HG02678 (cell line): Measurements from ENCODE around the gene GRIN3A.
"Not testable (repeated sequence)": the region's sequence is repeated elsewhere in the genome, so short reads cannot be mapped to it uniquely, and the experiment has no call there.

Experiments used
- ATAC-seq: cut with Tn5 transposase; IDR thresholded peaks from one replicate; pipeline ENCODE4 v1.9.1; 2021; ENCODE audit warnings: mild to moderate bottlenecking, moderate library complexity; ENCODE audit not compliant: unreplicated experiment

Gene GRIN3A

DNA sequence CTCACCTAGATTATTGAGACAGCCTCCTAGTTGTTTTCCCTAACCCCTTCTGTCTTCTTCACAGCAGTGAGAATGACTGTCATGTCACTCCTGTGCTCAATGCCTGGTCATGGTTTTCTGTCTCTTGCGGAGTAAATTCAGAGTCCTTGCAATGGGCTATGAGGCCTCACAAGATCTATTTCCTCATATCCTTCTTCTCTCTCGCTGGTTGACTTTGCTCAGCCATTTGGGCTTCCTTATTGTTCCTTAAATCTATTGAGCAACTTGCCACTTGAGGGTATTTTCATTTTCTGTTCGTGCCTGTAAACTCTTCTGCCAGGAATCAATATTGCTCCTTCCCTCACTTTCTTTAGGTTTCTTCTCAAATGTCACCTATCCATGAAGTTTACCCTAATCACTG is 152.7 kb downstream of the GRIN3A start:
- no peak for ATAC-seq

DNA sequence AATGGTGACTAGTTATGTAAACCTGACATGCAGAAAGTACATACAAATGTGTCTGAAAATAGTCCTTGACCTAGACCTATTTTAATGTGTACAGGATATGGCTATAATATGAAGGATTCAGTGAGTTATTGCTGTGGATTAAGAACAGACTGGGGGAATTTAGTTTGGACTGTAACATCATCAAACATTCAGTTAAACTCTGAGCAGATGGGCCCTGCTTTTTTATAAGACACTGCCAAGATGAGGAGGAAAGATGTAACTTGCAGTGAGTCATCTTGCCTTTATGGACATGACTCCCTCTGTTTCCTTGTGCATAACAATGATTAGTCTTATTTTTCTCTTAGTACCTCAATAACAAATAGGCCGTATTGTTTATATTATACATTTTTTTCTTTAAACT is 155.9 kb downstream of the GRIN3A start:
- no peak for ATAC-seq

DNA sequence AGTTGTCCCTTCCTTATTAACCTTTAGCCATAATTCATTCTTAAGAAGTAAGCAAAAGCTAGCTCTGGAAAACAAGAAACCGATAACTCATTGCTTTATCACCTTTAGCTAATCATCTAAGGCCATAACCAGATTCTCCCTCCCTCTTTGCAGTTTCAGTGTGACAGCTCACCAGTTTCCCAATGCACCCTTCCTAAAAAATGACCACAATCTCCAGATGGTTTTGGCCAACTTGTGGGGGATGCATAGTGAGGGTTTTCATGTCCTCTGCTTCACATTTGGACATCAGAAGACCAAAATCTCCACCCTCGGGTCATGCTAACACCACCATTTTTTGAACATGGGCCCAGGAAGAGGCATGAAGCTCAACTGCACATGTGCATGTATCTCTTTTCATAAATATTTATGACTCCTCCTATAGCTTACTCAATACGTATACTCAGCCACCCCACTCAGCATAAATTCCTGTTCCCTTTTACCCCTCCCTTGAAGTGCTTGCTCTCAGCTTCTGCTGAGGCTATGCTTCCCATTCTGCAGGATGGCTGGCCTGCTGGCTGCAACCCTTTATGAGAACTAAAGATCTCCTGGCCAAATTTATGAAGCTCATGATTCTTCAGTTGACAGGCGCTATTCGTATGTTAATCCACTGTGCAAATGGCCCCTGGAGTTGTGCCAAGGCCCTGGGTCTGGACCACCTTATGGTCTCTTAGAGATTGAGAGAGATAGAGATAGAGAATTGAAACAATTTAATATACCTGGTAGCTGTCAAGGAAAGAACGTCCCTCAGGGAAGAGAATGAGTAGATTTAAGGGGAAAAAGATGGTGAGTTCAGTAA is 158.5 kb downstream of the GRIN3A start:
- no peak for ATAC-seq

DNA sequence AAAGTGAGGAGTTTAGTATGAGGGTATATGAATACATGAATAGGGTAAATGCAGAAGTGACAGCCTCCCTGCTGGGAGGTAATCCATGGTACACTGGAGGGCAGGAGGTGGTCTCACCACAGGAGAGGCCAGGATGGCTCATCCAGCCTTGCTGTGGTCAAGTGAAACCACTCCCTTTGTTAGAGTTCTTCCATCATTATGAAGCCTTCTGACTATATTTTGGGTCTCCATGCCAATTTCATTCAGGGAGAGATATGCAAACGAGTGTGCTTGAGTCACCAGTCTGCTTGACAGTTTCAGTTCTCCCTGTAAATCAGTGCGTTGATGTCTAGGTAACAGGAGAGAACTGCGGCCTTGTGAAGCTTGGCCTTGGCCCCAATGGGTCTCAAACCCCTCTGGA is 160.1 kb downstream of the GRIN3A start:
- ATAC-seq: peak; percentile 60

DNA sequence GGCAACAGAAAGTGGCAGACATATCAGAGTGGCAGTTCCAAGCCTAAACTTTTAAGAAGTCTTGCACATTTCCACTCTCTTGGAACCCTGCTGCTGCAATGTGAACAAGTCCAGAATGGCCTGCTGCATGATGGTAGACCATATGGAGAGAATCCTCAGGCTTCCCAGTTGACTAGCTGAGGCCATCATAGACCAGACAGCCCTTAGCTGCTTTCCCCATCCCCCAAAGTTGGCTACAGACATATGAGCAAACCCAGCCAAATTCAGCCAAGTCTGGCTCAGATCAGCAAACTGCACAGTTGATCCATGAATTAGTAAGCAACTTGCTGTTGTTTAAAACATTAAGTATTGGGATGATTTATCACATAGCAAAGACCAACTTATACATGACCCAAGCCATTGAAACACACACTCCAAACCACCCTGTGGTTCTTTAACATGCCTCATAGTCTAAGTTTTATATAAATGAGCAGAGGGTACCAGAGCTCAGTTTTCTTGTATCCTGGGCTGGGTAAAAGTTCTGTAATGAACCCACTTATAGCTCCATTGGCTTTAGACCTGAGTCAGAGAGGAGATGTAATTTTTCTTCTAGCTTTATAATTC is 163.6 kb downstream of the GRIN3A start:
- ATAC-seq: no peak

DNA sequence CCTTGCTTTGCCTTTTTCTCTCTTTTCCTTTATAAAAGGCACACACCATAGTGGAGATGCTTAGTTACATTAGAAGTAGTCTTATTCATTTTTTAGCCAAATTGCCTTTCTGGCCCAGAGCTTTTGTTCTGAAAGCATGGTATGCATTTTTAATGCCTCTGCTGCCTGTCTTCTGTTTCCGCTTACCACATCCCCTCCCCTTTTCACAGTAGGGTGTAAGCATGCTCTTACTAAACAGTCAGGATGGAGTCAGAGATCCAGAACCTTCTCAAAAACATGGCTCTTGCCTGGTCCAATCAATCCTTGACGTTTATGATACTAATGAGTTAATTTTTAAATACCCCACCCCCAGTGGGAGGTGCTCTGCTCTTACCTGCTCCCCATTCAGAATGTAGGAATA is 166.1 kb downstream of the GRIN3A start:
- ATAC-seq: no peak

DNA sequence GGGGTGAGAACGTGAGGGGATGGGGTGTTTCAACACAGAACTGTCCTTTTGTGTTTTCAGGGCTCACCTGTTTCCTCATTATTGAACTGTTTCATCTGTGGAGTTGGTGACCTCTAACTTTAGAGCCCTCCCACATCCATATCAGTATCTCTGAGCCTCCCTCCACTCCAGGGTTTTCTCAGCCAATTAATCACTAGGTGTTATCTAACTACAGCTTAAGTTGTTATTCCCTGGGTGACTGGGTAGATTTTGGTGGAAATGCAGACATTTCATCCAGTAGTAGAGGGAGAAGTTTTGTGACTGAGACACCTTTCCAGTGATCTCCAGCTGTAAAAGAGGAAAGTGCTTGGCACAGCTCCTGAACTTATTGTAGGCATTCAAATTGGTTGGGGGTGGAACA is 167.3 kb downstream of the GRIN3A start:
- no peak for ATAC-seq

DNA sequence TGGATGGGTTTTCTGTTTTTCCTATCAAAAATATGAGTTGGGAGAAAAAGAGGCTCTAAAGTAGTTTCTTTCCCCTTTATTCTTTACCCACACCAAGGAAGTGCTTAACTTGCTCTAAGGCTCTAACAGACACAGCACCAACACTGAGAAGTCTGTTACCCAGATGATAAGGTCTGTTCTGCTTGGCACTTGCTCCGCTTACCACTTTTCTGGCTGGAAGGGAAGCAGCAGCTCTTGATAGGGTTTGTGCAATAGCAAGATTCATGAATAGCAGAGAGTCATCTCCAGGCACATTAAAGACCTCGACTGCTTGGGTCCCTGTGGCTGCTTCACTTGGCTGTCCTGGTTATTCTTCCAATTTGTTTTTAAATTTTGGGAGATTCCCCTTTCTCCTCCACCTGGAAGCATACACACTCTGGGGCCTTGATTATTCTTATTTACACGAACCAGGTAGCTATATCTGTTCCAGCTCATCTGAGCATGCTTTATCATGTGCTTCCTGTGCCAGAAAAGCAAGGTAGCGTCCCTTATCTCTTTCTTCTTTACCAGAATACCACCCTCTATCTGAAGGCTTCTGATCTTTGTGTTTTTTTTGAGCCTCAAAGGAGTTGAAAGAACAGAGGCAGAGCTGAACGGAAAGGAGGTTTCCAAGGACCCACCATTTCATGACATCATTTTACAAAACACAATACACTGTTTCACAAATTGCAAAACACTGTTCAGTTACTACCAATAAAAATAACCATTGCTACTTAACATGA is 168.5 kb downstream of the GRIN3A start:
- ATAC-seq: no peak

DNA sequence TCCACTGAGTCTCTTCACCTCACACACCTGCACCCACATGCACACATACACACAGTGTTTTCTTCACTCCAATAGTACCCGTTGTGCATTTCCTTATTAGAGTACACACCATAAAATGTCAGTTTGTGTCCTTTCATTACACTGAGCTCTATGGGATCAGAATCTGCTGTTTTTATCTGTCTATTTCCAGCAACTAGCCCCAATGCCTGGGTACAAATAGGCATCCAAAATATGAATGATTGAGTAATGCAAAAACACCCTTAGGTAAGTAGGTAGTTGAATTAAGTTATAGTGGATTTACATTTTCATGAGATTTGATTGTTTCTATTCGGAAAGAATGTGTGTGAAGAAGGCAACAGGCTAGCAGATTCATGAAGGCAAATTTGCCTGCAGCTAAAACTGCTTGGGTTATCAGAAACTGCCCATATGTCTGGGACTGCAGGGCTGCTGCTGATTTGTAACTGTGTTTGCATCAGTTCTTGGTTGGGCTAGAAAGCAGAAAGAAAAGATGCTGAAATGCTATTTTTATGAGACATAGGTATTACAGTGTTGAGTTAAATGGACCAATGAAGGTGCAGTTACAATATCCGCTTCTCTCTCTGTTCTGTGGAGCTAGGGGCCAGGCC is 170.6 kb downstream of the GRIN3A start:
- ATAC-seq: no peak

DNA sequence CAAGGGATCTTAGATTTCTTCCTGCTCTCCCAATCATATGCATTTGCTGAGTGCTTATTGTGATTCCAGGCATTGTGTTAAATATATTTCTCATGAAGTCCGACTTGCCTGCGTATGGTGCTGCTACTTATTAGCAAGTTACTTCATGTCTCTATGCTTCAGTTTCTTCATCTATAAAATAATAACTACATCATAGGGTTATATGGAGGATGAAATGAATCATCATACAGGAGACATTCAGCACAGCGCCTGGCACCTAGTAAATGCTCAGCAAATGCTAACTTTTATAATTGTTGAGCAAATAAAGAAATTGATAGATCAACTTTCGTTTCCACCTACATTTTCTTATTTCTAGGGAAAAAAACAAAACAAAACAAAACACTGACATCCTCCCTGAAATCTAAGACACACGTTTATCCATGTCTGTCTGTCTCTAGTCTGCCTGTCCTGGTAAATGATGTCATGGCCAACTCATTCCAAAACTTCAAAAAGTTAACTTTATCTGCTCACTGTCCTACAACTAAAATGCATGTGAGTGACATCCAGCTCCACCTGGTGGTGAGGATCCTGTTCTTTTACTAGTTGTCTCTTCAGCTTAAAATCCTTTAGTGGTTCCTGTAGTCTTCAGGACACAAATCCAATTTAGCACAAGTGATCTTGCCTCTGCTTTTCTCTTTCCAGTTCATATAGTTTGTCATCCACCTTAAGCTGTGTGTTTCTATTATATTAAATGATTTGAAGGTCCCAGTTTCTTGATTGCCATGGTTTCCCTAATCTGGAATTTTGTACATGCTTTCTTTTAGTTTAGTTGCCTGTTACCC is 171.3 kb downstream of the GRIN3A start:
- ATAC-seq: peak; percentile 74

DNA sequence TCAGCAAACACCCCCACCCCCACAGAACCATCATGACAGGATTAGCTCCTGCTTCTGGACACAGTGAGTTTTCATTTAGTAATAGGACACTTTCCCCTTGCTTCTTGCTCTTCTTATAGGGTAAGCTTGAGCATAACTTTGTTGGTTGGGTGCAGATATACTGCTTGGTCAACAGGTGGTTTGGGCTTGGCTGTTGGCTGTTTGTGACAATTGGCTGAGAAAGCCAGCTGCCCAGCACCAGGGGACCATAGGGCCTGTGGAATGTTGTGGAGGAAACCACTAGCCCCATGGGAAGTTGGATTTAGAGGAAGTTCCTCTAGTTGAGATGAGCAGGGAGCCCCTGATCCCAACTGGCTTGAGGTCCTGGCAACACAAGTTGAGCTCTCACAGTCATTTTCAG is 174.2 kb downstream of the GRIN3A start:
- ATAC-seq: no peak

DNA sequence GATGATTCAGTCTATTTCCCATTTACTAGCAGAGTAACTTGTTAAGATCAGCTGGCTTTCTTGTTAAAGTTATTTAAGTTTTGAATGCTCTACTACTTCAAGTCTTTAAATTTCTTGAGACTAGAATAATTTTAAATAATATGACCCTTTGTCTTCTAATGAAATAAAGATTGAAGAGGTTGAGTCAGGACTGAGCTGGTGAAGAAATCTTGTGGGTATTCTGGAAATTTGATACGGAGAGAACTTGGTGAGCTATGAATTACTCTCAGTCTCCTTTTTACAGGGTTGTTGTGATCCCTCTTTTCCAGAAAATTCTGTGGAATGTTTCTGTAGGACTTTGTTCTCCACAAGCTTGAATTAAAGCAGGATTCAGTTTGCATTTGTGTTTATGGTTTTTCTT is 175.5 kb downstream of the GRIN3A start:
- ATAC-seq: no peak

DNA sequence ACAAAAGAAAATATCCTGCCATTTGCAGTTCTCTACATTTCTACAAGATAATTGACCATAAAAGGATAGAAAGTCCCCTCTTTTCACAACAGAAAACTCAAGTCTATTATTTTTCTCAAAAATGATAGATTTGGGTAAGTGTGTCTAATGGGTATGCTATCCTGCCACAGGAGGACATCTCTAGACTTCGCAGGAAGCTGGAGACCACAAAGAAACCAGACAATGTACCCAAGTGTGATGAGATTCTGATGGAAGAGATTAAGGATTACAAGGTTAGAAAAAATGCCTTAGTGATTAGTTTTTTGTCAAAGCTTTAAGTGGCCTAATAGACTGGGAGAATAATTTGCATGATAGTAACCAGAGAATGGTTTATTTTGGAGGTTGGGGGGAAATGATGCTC is 176.7 kb downstream of the GRIN3A start:
- no peak for ATAC-seq

DNA sequence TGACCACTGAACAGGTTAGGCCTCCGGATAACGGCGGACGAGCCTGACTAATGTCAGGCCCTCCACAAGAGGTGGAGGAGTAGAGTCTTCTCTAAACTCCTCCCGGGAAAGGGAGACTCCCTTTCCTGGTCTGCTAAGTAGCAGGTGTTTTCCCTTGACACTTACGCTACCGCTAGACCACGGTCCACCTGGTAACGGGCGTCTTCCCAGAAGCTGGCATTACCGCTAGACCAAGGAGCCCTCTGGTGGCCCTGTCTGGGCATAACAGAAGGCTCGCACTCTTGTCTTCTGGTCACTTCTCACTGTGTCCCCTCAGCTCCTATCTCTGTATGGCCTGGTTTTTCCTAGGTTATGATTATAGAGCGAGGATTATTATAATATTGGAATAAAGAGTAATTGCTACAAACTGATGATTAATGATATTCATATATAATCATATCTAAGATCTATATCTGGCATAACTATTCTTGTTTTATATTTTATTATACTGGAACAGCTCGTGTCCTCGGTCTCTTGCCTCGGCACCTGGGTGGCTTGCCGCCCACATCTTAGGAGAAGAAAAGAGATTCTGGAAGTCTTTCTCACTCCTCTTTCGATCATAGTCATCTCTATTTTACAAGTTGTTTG is 188.9 kb downstream of the GRIN3A start:
- not testable (repeated sequence) for ATAC-seq

DNA sequence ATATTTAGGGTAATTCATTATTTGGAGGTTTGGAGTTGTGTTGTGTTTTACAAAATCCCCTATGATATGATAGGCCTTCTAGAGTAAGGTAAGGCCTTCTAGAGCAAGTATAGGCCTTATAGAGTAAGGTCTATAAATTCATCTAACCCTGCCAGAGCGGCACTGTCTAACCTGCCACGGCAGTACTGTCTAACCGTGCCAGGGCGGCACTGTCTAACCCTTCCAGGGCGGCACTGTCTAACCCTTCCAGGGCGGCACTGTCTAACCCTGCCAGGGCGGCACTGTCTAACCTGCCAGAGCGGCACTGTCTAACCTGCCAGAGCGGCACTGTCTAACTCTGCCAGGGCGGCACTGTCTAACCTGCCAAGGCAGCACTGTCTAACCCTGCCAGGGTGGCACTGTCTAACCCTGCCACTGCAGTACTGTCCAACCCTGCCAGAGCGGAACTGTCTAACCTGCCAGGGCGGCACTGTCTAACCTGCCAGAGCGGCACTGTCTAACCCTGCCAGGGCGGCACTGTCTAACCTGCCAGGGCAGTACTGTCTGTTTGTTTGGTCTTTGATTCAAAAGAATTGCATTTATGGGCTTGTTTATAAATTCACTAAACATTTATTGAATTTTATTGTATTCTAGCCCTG is 195.2 kb downstream of the GRIN3A start:
- no peak for ATAC-seq

DNA sequence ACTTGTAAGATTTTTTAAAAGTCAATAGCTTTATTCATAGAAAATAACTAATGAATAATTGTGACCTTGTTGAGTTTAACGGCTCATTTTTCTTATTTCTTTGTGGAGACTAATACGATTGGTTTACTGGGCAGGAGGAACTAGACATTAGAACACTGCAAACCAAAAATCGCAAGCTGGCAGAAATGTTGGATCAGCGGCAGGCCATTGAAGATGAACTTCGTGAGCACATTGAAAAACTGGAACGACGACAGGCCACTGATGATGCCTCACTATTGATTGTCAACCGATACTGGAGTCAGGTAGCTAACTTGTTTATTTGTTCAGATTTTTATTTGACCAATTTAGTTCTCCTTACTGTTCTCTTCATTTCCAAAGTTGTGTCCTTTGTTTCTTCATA is 198.4 kb downstream of the GRIN3A start:
- no peak for ATAC-seq

DNA sequence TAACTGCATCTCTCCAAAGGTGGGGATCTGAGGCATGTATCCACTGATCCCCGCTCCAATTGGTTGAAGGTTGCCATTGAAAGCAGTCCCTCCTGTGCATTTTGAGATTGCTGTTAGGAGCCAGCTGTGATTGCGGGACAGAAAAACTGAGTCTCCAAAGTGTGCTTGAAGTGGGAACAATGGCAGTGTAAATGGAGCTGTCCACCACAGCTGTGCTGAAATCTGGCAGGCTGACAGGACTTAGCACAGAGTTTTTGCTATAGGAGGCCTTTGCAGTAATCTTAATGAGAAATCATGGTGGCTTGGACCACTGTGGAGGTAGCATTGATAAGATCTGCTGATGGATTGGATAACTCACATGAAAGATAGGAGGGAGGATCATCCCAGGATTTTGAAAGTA is 201.5 kb downstream of the GRIN3A start:
- ATAC-seq: no peak

DNA sequence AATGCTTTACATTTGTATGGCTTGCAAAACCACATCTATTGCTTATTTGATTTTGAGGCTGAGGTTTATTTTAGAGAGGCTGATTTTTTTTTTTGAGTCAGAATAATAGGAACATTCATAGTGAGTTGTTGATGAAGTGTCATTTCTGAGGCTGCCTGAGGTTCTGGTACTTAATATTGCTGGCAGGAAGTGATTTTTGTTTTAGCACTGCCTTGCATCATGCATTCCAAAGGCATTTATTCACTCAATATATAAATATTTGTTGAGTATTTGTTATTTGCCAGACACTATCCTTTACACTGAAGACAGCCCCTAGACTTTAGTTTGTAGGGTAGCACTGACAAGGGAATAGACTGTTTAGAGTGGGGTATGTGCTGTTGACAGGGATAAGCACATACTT is 202.1 kb downstream of the GRIN3A start:
- ATAC-seq: no peak

DNA sequence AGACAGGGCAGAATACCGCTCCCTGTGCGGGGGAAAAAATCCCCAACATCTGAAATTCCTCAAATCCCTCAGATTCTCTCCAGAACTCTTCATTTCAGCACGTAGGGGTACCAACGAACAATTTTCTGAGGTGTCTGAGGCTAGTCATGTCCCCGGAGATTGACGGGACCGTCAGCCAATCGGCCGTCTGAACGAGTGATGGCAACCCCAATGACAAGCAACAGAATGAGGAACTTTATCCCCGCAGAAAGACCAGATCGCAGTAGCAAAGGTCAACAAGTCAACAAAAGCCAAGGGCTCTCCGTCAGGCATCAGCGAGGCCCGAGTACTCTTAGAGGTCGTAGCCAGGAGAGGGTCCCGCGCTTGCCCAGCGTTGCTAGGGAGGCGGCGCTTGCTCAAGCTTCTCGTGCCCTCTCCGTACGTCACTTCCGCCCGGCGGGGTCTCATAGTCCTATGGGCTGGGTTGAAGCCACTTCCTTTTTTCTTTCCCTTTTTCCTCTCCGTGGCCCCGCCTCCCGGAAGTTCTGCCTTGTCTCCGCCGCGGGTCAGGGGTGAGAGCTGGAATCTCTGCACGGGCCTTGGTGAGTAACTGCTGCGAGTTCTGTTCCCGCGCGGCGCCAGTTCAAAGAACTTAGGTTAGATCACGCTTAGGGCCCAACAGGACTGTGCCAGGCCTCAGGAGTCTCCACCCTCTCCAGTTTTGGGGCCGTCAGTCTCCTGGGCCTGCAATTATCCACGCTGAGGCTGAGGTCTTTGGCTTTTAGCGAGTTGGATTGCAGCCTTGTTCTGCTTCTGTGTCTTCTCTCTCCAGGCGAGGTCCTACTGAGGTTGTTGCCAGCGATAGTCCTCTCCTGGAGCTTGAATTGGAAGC is 204.9 kb downstream of the GRIN3A start, which contains the start of gene RNF20:
Gene RNF20 (plus strand): TSS at position 520 of the 871 bp plus-strand sequence. CDS start 1,571 bp downstream, outside the sequence.
- ATAC-seq: peak; percentile 97
